Osteocyte (in vitro differentiated cells): ENCODE data around the gene ZNF638. TPM values are rescaled to one million over a fixed set of nuclear protein-coding genes. Genes with fewer than 3 reads are reported as not detected.

Source experiments
- DNase-seq: peaks from one replicate; pipeline ENCODE4 v3.0.0; 2021; ENCODE audit warnings: mixed read lengths; ENCODE audit not compliant: unreplicated experiment; ENCODE audit errors: extremely low spot score
- H3K27ac Mint-ChIP-seq: one replicate; pipeline ENCODE4 v1.8.0; 2021; ENCODE audit warnings: mild to moderate bottlenecking, mixed read lengths; ENCODE audit not compliant: unreplicated experiment
- H3K27me3 Mint-ChIP-seq: one replicate; pipeline ENCODE4 v1.8.0; 2021; ENCODE audit warnings: mixed read lengths; ENCODE audit not compliant: unreplicated experiment
- H3K36me3 Mint-ChIP-seq: one replicate; pipeline ENCODE4 v1.8.0; 2021; ENCODE audit warnings: mixed read lengths; ENCODE audit not compliant: unreplicated experiment
- H3K4me1 Mint-ChIP-seq: one replicate; pipeline ENCODE4 v1.8.0; 2021; ENCODE audit warnings: mixed read lengths; ENCODE audit not compliant: unreplicated experiment
- H3K4me3 Mint-ChIP-seq: one replicate; pipeline ENCODE4 v1.8.0; 2021; ENCODE audit warnings: mild to moderate bottlenecking, moderate library complexity, mixed read lengths; ENCODE audit not compliant: unreplicated experiment
- H3K9me3 Mint-ChIP-seq: one replicate; pipeline ENCODE4 v1.8.0; 2021; ENCODE audit warnings: mixed read lengths; ENCODE audit not compliant: unreplicated experiment
- total RNA-seq: library from RNA; stranded (reverse); gene quantifications from 2 replicates; pipeline ENCODE4 v1.2.1, GENCODE V29; 2021
- TF ChIP-seq, protein P1 (sequence below): fragments of 200-600 bp; sonication (generic); IDR thresholded peaks from 2 replicates; pipeline ENCODE4 v1.5.0; 2021; ENCODE audit warnings: antibody characterized with exemption, mild to moderate bottlenecking, moderate library complexity

ZNF638 gene
- total RNA-seq, 1 donor from 2014 or later: 123 TPM

DNA sequence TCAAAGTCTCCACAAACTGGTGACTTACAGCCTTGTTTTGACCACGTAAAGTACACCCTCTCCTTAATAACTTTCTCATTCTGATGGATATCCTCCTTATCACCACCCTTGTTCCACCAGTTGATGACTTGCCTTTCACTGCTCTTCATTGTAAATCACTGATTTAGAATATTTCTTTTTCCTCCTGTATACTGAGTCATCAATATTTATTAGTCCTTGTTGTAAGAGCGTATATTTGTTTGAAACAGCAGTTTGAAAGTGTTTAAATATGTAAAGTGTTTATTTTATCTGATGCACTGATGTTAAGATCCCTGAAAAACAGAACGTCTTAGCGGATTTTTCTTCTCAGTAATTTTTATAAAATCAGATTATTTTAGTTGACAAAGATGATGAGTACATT is 87.6 kb downstream of the ZNF638 start:
- TF ChIP-seq, protein P1, sequence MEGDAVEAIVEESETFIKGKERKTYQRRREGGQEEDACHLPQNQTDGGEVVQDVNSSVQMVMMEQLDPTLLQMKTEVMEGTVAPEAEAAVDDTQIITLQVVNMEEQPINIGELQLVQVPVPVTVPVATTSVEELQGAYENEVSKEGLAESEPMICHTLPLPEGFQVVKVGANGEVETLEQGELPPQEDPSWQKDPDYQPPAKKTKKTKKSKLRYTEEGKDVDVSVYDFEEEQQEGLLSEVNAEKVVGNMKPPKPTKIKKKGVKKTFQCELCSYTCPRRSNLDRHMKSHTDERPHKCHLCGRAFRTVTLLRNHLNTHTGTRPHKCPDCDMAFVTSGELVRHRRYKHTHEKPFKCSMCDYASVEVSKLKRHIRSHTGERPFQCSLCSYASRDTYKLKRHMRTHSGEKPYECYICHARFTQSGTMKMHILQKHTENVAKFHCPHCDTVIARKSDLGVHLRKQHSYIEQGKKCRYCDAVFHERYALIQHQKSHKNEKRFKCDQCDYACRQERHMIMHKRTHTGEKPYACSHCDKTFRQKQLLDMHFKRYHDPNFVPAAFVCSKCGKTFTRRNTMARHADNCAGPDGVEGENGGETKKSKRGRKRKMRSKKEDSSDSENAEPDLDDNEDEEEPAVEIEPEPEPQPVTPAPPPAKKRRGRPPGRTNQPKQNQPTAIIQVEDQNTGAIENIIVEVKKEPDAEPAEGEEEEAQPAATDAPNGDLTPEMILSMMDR: no peak
- no peak overlapping the region for H3K4me3 Mint-ChIP-seq
- no peak for DNase-seq
- H3K27ac Mint-ChIP-seq: no peak overlapping the region
- H3K27me3 Mint-ChIP-seq: no peaks in the 10 kb centered on the region
- no peaks in the 10 kb centered on the region for H3K9me3 Mint-ChIP-seq
- peaks cover 6% of the 10 kb centered on the region for H3K4me1 Mint-ChIP-seq
- H3K36me3 Mint-ChIP-seq: peaks cover 24% of the 10 kb centered on the region

DNA sequence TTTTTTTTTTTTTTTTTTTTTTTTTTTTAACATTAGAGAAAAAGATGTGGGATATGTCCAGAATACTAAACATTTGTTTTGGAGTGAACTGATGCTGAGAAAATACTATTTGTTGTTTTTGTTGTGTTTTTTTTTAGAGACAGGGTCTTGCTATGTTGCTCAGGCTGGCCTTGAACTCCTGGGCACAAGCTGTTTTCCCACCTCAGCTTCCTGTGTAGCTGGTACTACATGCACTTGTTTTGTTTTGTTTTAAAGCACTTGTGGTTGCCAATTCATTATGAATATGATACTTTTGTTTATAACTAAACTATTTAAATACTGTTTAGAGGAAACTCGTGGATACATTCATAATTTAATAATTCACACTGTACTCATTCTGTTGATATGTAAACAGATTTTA is 88.4 kb downstream of the ZNF638 start:
- Mint-ChIP-seq H3K9me3 (no peaks in the 10 kb centered on the region), H3K4me3 (no peak overlapping the region), H3K27me3 (no peaks in the 10 kb centered on the region), H3K4me1 (peaks cover 6% of the 10 kb centered on the region), H3K36me3 (peaks cover 33% of the 10 kb centered on the region), H3K27ac (no peak overlapping the region)
- no peak for DNase-seq
- TF ChIP-seq, protein P1: no peak

DNA sequence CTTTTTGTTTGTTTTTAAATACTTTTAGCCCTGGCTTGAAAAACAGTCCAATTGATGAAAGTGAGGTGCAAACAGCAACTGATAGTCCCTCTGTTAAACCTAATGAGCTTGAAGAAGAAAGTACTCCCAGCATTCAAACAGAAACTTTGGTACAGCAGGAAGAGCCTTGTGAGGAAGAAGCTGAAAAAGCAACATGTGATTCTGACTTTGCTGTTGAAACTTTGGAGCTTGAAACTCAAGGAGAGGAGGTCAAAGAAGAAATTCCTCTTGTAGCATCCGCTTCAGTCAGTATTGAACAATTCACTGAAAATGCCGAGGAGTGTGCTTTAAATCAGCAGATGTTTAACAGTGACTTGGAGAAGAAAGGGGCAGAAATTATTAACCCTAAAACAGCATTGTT is 91.2 kb downstream of the ZNF638 start:
- peaks cover under 1% of the 10 kb centered on the region for H3K4me1 Mint-ChIP-seq
- TF ChIP-seq, protein P1: no peak
- H3K9me3 Mint-ChIP-seq: no peaks in the 10 kb centered on the region
- H3K27ac Mint-ChIP-seq: no peak overlapping the region
- H3K27me3 Mint-ChIP-seq: no peaks in the 10 kb centered on the region
- no peak for DNase-seq
- no peak overlapping the region for H3K4me3 Mint-ChIP-seq
- peaks cover 54% of the 10 kb centered on the region for H3K36me3 Mint-ChIP-seq

- H3K4me1 Mint-ChIP-seq: no peaks in the 10 kb centered on the region
- H3K27me3 Mint-ChIP-seq: no peaks in the 10 kb centered on the region
- peaks cover 64% of the 10 kb centered on the region for H3K36me3 Mint-ChIP-seq
- H3K27ac Mint-ChIP-seq: no peak overlapping the region
- H3K9me3 Mint-ChIP-seq: no peaks in the 10 kb centered on the region
- no peak overlapping the region for H3K4me3 Mint-ChIP-seq
- DNase-seq: no peak
- TF ChIP-seq, protein P1: no peak
Observed at GRCh38 chr2:71423817-71424420, 92.3 kb downstream of the ZNF638 start.

DNA sequence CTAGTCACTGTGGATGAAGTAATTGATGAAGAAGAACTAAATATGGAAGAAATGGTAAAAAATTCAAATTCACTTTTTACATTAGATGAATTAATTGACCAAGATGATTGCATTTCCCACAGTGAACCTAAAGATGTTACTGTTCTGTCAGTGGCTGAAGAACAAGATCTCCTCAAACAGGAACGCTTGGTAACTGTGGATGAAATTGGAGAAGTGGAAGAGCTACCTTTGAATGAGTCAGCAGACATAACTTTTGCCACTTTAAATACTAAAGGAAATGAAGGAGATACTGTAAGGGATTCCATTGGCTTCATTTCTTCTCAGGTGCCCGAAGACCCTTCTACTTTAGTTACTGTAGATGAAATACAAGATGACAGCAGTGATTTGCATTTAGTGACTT is 95.1 kb downstream of the ZNF638 start:
- Mint-ChIP-seq H3K4me3 (no peak overlapping the region), H3K9me3 (no peaks in the 10 kb centered on the region), H3K27me3 (no peaks in the 10 kb centered on the region), H3K36me3 (peaks cover 75% of the 10 kb centered on the region), H3K27ac (no peak overlapping the region), H3K4me1 (no peaks in the 10 kb centered on the region)
- TF ChIP-seq, protein P1: no peak
- no peak for DNase-seq
